GM10847 (cell line): ENCODE data around the gene PSMD4.

Experiments used
- POLR2A ChIP-seq: IDR thresholded peaks from 2 replicates; pipeline ENCODE4 v1.6.1; 2011; ENCODE audit not compliant: insufficient read length; ENCODE audit errors: extremely low read depth

PSMD4 gene

DNA sequence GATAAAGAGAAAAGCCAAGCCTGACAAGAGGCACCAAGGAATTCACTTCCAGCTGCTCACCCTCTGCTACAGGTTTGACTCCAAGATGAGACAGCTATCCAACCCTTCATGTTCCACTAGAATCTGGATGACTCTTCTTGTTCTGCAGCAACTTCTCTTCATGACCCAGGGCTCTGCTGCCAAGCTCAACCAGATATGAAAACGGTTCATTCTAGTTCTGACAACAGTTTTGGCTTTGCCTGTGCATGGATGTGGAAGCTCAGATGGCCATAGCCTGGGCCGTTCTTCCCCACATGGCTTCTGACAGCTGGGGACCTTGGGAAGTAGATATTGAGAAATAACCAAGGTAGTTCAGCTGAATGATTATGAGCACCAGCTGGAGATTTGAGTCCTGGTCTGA lies 59.0 kb downstream of the PSMD4 start:
- no peak for TF ChIP-seq POLR2A

DNA sequence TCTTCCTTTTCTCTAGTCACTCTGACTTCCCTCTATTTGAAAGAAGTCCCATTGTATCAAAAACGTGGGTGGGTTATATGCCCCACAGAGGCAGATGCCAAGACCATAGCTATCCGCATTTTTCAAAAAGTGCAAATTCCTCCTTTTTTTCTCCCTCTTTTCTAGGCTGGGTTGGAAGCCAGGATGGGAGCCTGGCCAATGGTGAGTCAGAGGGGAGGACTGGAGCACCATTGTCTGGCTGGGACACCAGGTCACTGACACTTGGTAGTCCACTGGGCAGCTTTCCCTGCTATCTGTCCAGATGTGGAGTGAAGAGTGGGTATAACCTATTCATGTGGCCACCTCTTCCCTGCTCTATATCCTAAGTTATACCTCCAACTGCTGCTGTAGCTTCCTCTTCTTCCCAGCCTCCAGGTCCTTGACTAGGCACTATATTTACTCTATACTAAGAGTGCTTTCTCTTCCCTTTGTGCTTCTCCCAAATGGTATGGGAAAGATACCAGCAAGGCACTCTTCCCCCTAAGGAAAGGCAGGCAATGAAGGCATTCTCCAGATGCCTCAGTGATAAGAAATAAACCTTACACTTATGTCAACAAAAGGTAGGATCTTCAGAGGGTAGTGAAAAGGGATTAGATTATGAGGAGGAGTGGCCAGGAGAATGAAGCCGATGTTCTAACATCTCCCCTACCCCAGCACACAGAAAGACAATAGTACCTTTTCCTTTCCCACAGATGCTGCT lies 59.8 kb downstream of the PSMD4 start:
- TF ChIP-seq POLR2A, result no peak

DNA sequence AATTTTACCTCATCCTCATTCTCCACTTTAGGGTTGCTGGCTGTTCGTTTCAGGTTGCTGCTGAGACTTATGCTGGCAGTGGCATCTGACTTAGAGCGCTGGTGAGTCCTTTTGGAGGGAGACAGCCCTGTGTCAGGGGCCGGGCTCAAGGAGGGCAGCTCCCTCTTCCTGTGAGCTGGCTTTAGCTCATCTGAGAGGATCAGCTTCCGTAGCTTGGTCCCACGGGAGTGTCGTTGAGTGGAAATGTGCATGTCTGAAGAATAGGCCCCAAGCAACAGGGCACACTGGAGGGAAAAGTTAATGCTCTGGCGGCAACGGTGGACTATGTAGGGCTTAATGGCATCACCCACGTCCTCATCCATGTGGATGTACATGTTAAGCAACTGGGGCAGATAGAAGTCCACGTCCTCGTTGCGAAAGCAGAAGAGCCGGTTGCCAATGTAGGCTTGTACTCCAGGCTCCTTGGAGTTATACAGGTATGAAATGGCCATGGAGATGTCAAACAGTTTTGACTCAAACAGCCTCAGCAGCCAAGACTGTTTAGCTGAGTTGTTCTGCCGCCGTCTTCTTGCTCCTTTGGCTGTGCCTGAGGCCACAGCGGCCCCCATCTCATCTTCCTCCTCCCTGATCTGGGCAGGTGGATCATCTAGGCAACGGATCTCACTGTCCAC lies 61.2 kb downstream of the PSMD4 start:
- TF ChIP-seq POLR2A, result no peak
